ENCODE data around the gene PSEN2. TPM values are rescaled to one million over a fixed set of nuclear protein-coding genes. Genes with fewer than 3 reads are reported as not detected.

Gene PSEN2
- total RNA-seq, 1 experiment from 2014 or later = 17.4 TPM

DNA sequence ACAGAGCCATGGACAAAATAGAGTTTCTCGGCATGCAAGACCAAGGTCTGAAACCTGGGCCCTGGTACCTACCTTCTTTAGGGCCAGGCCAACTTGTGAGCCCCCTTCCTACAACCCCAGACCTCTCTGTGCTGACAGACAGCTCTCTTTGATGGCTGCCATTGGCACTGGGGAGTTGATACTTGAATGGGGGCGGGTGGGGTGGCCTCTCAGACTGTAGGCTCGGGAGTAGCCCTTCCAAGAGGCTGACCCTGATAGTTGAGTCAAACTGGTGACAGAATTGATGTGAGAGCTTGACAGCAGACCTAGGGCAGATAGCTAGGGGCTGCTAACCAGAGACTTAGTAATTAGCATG is 44.7 kb upstream of the PSEN2 start:
- H3K4me1 ChIP-seq (ENCODE audit: insufficient read depth, low read length) = no peaks in the 10 kb centered on the region
- no peak overlapping the region for H4K91ac ChIP-seq (ENCODE audit: insufficient read length, low read depth, low read length)
- H3K4ac ChIP-seq (ENCODE audit: low read depth, low read length) = no peak overlapping the region
- H3K56ac ChIP-seq (ENCODE audit: insufficient read length, low read depth, low read length) = no peak overlapping the region
- H3K9me3 ChIP-seq (ENCODE audit: control insufficient read depth, low read depth, low read length) = no peaks in the 10 kb centered on the region
- no peak overlapping the region for H3K14ac ChIP-seq (ENCODE audit: insufficient read depth, low read length)
- no peak overlapping the region for H2AFZ ChIP-seq (ENCODE audit: low read length)
- DNase-seq = no peak
- no peak overlapping the region for H3K27ac ChIP-seq (ENCODE audit: insufficient read length, low read depth, low read length)
- no peak overlapping the region for H2BK120ac ChIP-seq (ENCODE audit: low read depth, low read length, poor library complexity, severe bottlenecking)
- no peaks in the 10 kb centered on the region for H3K27me3 ChIP-seq (ENCODE audit: insufficient read depth, low read length)
- Mint-ChIP-seq H3K9me3 (peaks cover 4% of the 10 kb centered on the region in 2 experiments; a peak in 3 of 5 replicates), H3K27me3 (ENCODE audit: low read depth) (peaks cover 5% of the 10 kb centered on the region), H3K36me3 (ENCODE audit: insufficient read depth in 1 of 3, low read depth in 3 of 3) (0 out of 7 replicates have a peak, but pooled peaks cover 0 to 3% (median 0%) of the 10 kb centered on the region in 3 experiments), H3K27ac (no peak overlapping the region), H3K4me1 (peaks cover 9 to 17% of the 10 kb centered on the region in 2 experiments), H3K4me3 (no peak overlapping the region)
- TF ChIP-seq, protein P1, sequence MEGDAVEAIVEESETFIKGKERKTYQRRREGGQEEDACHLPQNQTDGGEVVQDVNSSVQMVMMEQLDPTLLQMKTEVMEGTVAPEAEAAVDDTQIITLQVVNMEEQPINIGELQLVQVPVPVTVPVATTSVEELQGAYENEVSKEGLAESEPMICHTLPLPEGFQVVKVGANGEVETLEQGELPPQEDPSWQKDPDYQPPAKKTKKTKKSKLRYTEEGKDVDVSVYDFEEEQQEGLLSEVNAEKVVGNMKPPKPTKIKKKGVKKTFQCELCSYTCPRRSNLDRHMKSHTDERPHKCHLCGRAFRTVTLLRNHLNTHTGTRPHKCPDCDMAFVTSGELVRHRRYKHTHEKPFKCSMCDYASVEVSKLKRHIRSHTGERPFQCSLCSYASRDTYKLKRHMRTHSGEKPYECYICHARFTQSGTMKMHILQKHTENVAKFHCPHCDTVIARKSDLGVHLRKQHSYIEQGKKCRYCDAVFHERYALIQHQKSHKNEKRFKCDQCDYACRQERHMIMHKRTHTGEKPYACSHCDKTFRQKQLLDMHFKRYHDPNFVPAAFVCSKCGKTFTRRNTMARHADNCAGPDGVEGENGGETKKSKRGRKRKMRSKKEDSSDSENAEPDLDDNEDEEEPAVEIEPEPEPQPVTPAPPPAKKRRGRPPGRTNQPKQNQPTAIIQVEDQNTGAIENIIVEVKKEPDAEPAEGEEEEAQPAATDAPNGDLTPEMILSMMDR (conservative IDR thresholded peaks at IDR 0.05) = no peak
- no peak overlapping the region for H2BK12ac ChIP-seq (ENCODE audit: insufficient read length, low read depth, low read length)
- H2BK15ac ChIP-seq (ENCODE audit: low read depth, low read length) = no peak overlapping the region
- no peak overlapping the region for H2BK20ac ChIP-seq (ENCODE audit: low read depth, low read length, poor library complexity, severe bottlenecking)
- H3K79me2 ChIP-seq (ENCODE audit: insufficient read depth, low read length) = no peaks in the 10 kb centered on the region
- no peak overlapping the region for H4K8ac ChIP-seq (replicated peaks; ENCODE audit: insufficient read length, low read depth, low read length)
- no peak overlapping the region for H3K9ac ChIP-seq (ENCODE audit: extremely low read depth, insufficient read length, low read length)
- no CpG with 5 or more reads among the region's 3 CpGs for WGBS (ENCODE audit: extremely low coverage, insufficient read length, low lambda C conversion rate)
- no peak overlapping the region for H3K23ac ChIP-seq (ENCODE audit: insufficient read length, low read depth, low read length)
- H2BK5ac ChIP-seq (ENCODE audit: insufficient read length, low read length) = no peak overlapping the region
- H4K5ac ChIP-seq (ENCODE audit: insufficient read length, low read depth, low read length) = no peak overlapping the region
- no peaks in the 10 kb centered on the region for H3K79me1 ChIP-seq (ENCODE audit: insufficient read depth, low read depth, low read length, poor library complexity, severe bottlenecking)
- H3T11ph ChIP-seq (ENCODE audit: low read length) = no peak overlapping the region
- H3K18ac ChIP-seq (ENCODE audit: insufficient read length, low read depth, low read length) = no peak overlapping the region
- no peak overlapping the region for H3K4me2 ChIP-seq (ENCODE audit: insufficient read depth, insufficient read length, low read length)
- H2AK5ac ChIP-seq (ENCODE audit: insufficient read length, low read length) = no peak overlapping the region
- H3K23me2 ChIP-seq (ENCODE audit: insufficient read length, low read depth, low read length, poor library complexity, severe bottlenecking) = no peaks in the 10 kb centered on the region
- no peaks in the 10 kb centered on the region for H4K20me1 ChIP-seq (ENCODE audit: control insufficient read depth, insufficient read depth, insufficient read length)
